Transverse colon (tissue), 4 donors: ENCODE results near the gene FIGLA. TPM values are rescaled to one million over a fixed set of nuclear protein-coding genes. Genes with fewer than 3 reads are reported as not detected.

Source experiments
- DNase-seq: peaks from one replicate; pipeline ENCODE4 v3.0.0-alpha.2; 2019
- H3K27ac ChIP-seq, 4 donors: fragments of 200-600 bp; sonication (generic); 2 replicates each; pipeline ENCODE4 v1.5.1; 2016 to 2018; ENCODE audit warnings: inconsistent platforms in 4 of 4
- H3K27me3 ChIP-seq: fragments of 200-600 bp; sonication (generic); 2 replicates; pipeline ENCODE4 v1.5.1; 2017; ENCODE audit warnings: inconsistent platforms
- H3K36me3 ChIP-seq, 4 donors: fragments of 200-600 bp; sonication (generic); 2 replicates each; pipeline ENCODE4 v1.5.1; 2017 to 2019; ENCODE audit warnings: inconsistent platforms in 4 of 4
- H3K4me1 ChIP-seq, 4 donors: fragments of 200-600 bp; sonication (generic); 2 replicates each; pipeline ENCODE4 v1.5.1; 2017 to 2020; ENCODE audit warnings: inconsistent platforms in 4 of 4
- H3K4me3 ChIP-seq, 4 donors: fragments of 200-600 bp; sonication (generic); 1 replicate in 1 of 4; 2 replicates in 3 of 4; pipeline versions ENCODE4 v1.5.1 to v1.6.1; 2017 to 2019; ENCODE audit warnings: inconsistent platforms in 4 of 4
- H3K9me3 ChIP-seq, 2 donors: fragments of 200-600 bp; sonication (generic); 2 replicates each; pipeline ENCODE4 v1.5.1; 2017 to 2019; ENCODE audit warnings: inconsistent platforms in 2 of 2
- EP300 ChIP-seq: sonication (generic); formaldehyde crosslinking; IDR thresholded peaks from one replicate; pipeline ENCODE4 v1.6.1; 2017; ENCODE audit warnings: antibody characterized with exemption, low read depth
- POLR2A ChIP-seq: fragments of 450-650 bp; IDR thresholded peaks from one replicate; pipeline ENCODE4 v1.6.1; 2016; ENCODE audit warnings: antibody characterized with exemption, mild to moderate bottlenecking, moderate library complexity
- POLR2AphosphoS5 ChIP-seq, 3 donors: sonication (generic); formaldehyde crosslinking; IDR thresholded peaks; one replicate each; pipeline ENCODE4 v1.6.1; 2016; ENCODE audit warnings: antibody characterized with exemption in 3 of 3
- WGBS, 2 donors: methylation state at CpG; one replicate each; pipeline ENCODE4 v1.1.5; 2018; ENCODE audit warnings: low coverage in 1 of 2; 5-methylcytosine and 5-hydroxymethylcytosine counted together
- in situ Hi-C, 4 donors: fragments of 200-750 bp; cut with MboI; loops; one replicate each; pipeline versions ENCODE4 v1.15.0 to v1.15.1; 2017; ENCODE audit warnings: low sequenced_read_pairs in 3 of 4, low pct_ligation_motif_present in 1 of 4, low pct_unique_long_range_greater_than_20kb in 1 of 4
- intact Hi-C: fragments of 100-400 bp; cut with DNase I; formaldehyde crosslinking; loops from one replicate; pipeline ENCODE4 v1.15.1; 2023; ENCODE audit warnings: low total_unique reads
- total RNA-seq, 4 donors: library from RNA; depleted of rRNA; stranded (reverse); fragments of >200 nt; gene quantifications; one replicate each; pipeline ENCODE4 v1.1.0, GENCODE V29; 2016
- TF ChIP-seq, protein P1 (sequence below), 5 experiments: fragments of 200-600 bp in 3 of 5; fragments of 450-650 bp in 2 of 5; sonication (generic) in 3 of 5; IDR thresholded peaks; 1 replicate in 2 of 5; 2 replicates in 3 of 5; pipeline ENCODE4 v1.5.1; 2016 to 2017; ENCODE audit warnings: antibody characterized with exemption in 5 of 5, inconsistent platforms in 3 of 5, mild to moderate bottlenecking in 2 of 5, moderate library complexity in 1 of 5

Gene FIGLA
- total RNA-seq, 4 donors from 2014 or later: not detected

GRCh38 chr2:70753902-70754301 is 36.5 kb downstream of the FIGLA start:
- in situ Hi-C loops: no loop called here
- DNase-seq: no peak
- Histone ChIP-seq H3K4me3 (no peak overlapping the region), H3K4me1 (no peaks in the 10 kb centered on the region), H3K9me3 (no peaks in the 10 kb centered on the region), H3K27me3 (peaks cover 52% of the 10 kb centered on the region), H3K36me3 (no peaks in the 10 kb centered on the region), H3K27ac (no peak overlapping the region)
- intact Hi-C loops: no loop called here
- TF ChIP-seq EP300 (no peak), POLR2AphosphoS5 (IDR thresholded peaks at IDR 0.05) (no peak), POLR2A (no peak)
- TF ChIP-seq, protein P1, sequence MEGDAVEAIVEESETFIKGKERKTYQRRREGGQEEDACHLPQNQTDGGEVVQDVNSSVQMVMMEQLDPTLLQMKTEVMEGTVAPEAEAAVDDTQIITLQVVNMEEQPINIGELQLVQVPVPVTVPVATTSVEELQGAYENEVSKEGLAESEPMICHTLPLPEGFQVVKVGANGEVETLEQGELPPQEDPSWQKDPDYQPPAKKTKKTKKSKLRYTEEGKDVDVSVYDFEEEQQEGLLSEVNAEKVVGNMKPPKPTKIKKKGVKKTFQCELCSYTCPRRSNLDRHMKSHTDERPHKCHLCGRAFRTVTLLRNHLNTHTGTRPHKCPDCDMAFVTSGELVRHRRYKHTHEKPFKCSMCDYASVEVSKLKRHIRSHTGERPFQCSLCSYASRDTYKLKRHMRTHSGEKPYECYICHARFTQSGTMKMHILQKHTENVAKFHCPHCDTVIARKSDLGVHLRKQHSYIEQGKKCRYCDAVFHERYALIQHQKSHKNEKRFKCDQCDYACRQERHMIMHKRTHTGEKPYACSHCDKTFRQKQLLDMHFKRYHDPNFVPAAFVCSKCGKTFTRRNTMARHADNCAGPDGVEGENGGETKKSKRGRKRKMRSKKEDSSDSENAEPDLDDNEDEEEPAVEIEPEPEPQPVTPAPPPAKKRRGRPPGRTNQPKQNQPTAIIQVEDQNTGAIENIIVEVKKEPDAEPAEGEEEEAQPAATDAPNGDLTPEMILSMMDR (IDR thresholded peaks at IDR 0.05): no peak
- WGBS, 2 donors: 46 to 63% methylated on average over 2 to 4 of the region's 4 CpGs

DNA sequence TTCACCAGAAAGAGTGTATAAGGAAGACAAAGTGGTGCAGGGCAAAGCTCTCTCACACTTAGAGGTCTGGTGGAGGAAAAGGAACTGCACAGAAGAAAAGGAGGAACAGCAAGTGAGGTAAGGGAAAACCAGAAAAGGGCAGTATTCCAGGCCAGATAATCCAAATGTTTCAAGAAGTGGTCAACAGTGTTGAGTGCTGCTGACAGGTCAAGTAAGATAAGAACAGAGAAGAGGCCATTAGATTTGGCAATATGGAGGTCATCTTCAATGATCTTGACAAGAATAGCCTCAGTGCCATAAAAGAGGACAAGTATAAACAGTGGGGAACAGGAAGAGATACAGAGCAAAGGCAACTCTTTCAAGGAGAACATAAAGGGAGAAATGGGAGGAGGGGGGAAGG is 37.4 kb downstream of the FIGLA start:
- H3K36me3 ChIP-seq: no peaks in the 10 kb centered on the region
- intact Hi-C loops (no loop called here), in situ Hi-C loops (no loop called here)
- H3K27ac ChIP-seq: no peak overlapping the region
- no peaks in the 10 kb centered on the region for H3K4me1 ChIP-seq
- TF ChIP-seq POLR2A: no peak
- no peak for TF ChIP-seq POLR2AphosphoS5 (IDR thresholded peaks at IDR 0.05)
- TF ChIP-seq EP300: no peak
- TF ChIP-seq, protein P1 (IDR thresholded peaks at IDR 0.05): no peak
- peaks cover 49% of the 10 kb centered on the region for H3K27me3 ChIP-seq
- no peak for DNase-seq
- H3K4me3 ChIP-seq: no peak overlapping the region
- H3K9me3 ChIP-seq: no peaks in the 10 kb centered on the region

- intact Hi-C loops (no loop called here), in situ Hi-C loops (no loop called here)
- DNase-seq: no peak
- Histone ChIP-seq H3K27me3 (peaks cover 43% of the 10 kb centered on the region), H3K27ac (no peak overlapping the region), H3K9me3 (no peaks in the 10 kb centered on the region), H3K36me3 (no peaks in the 10 kb centered on the region), H3K4me1 (no peaks in the 10 kb centered on the region), H3K4me3 (no peak overlapping the region)
- no peak for TF ChIP-seq POLR2AphosphoS5 (IDR thresholded peaks at IDR 0.05)
- TF ChIP-seq, protein P1 (IDR thresholded peaks at IDR 0.05): no peak
- no peak for TF ChIP-seq EP300
- TF ChIP-seq POLR2A: no peak
- 68% methylated on average over 1 of the region's 1 CpG; no CpG with 5 or more reads in 1 of the 2 donors for WGBS, 2 donors
These were observed 38.0 kb downstream of the FIGLA start for GRCh38 chr2:70752396-70752795.

DNA sequence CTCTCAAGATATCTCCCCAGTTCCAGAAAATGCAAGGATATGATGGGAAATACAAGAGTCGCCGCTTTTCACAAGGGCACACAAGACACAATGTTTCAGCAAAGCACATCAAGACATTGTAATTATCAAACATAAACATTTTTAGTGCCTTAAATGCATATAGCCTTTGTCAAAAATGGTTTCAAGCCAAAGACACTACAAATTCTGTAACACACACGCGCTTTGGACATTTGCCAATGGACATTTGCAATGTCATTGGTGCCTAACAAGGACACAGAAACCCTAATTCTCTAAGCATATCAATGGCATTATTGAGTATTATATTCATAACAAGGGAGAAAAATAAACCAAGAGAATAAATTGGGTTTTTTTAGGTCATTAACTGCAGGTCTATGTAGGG is 38.6 kb downstream of the FIGLA start:
- no peaks in the 10 kb centered on the region for H3K4me1 ChIP-seq
- no peaks in the 10 kb centered on the region for H3K36me3 ChIP-seq
- no peaks in the 10 kb centered on the region for H3K9me3 ChIP-seq
- TF ChIP-seq EP300 (no peak), POLR2AphosphoS5 (IDR thresholded peaks at IDR 0.05) (no peak), POLR2A (no peak)
- TF ChIP-seq, protein P1 (IDR thresholded peaks at IDR 0.05): no peak
- in situ Hi-C loops: no loop called here
- DNase-seq: no peak
- H3K27ac ChIP-seq: no peak overlapping the region
- H3K27me3 ChIP-seq: peaks cover 38% of the 10 kb centered on the region
- intact Hi-C loops: no loop called here
- H3K4me3 ChIP-seq: no peak overlapping the region
- WGBS, 2 donors: 71 to 76% methylated on average over 4 of the region's 4 CpGs
